HK-2 (cell line): Measurements from ENCODE around the gene FGD5.
A peak's percentile ranks its signal among the peaks of the same experiment; 100 is the strongest.

ENCODE experiments used
- DNase-seq: peaks from one replicate; pipeline ENCODE4 v3.0.0-alpha.2; 2018; ENCODE audit not compliant: unreplicated experiment

The FGD5 gene

DNA sequence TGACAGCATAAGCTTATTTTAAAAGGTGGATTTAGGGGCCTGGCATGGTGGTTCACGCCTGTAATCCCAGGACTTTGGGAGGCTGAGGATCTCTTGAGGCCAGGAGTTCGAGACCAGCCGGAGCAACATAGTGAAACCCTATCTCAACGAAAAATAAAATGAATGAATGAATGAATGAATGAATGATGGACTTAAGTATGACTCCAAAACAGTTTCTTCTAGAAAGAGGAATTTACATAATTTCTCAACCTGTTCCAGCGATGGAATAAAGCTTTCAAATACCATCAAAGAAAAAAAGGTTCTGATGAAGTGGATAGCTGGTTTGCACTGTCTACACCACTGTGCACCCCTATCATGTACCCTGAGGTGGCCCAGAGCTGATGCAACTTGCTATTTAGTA is 108.5 kb downstream of the FGD5 start:
- DNase-seq = no peak

DNA sequence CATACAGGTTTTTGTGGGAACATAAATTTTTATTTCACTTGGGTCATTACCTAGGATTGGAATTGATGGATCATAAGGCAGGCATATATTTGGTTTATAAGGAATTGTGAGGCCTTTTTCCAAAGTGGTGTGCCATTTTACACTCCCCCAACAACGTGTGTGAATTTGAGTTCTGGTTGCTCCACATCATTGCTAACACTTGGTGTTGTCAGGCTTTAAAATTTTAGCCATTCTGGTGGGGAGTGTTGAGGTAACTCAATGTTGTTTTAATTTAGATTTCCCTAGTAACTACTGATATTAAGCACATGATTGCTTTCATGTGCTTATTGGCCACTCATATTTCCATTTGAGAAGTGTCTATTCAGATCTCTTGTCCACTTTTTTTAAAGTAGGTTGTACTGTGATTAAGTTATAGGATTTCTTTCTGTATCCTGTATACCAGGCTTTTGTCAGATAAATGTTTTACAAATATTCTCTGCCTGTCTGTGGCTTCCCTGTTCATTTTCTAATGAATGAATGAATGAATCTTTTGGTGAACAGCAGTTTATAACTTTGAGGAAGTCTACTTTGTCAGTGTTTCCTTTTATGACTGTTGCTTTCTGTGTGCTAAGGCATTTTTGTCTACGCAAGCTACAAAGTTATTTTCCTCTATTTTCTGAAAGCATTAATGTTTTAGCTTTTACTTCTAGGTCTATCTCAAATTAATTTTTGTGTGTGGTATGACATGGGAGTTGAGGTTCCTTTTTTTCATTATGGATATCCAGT is 110.7 kb downstream of the FGD5 start:
- no peak for DNase-seq

DNA sequence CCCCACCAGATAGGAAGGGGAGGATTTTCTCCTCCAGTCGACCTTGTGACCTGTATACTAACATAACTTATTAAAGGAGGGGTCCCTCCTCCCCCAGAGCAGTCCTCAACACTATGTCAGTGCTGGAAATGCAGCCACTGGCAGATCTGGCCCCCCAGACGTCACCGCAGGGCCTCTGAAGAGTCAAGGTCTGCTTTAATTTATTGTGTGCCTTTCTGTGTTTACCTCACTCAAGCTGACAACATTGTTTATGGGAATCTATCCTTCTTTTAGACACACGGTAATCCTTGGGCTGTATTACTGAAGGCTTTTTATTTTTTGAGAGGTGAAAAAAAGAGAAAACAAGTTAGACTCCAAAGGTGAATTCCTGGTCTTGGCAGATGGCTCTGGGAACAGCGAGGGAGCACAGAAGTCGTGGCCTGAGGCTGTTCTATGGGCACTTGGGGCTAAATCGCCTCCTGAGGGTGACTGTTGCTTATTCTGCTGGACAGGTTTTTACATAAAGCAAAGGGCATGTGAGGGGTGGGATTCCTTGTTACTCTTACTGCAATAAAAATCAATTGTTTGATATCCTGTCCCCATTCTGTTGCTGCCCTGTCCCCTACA is 115.2 kb downstream of the FGD5 start:
- no peak for DNase-seq

DNA sequence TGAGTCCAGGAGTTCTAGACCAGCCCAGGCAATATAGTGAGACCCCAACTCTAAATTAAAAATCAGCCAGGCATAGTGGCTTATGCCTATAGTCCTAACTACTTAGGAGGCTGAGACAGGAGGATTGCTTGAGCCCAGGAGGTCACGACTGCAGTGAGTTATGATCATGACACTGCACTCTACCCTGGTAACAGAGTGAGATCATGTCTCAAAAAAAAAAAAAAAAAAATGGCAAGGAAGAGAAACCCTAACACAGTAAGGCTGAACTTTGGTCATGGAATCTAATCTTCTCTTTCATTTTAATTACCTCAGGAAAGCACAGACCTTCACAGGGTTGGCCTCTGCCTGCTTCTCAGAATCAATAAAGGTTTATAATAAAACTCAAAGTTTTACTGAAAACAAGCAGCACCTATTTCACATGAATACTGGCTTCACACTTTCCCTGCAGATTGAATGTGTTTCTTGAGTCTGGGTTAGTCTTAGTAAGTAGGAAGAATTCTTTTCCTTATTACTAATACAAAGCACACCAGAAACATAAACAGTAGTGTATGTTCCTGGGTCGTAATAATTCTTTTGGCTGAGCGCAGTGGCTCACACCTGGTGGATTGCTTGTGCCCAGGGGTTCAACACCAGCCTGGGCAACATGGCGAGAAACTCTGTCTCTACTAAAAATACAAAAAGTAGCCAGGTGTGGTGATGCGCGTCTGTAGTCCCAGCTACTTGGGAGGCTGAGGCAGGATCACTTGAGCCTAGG is 117.0 kb downstream of the FGD5 start:
- DNase-seq = no peak

DNA sequence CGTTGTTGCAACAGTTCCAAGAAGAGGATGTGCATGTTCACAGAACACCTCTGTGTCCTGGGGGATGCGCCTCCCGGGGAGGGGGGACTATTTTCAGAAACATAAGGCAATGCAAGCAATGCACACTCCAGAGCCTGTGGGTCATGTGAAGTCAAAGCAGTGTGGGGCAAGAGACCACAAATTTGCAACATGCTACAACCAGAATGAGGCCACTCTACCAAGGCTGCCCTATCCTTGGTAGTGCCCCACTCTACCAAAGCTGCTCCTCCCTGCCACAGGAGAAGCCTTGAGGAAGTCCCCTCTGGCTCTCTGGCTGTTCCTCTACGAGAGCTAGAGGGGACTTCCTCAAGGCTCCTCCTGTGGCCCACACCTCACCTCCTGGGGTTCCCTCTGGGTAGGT is 120.2 kb downstream of the FGD5 start:
- DNase-seq = no peak

DNA sequence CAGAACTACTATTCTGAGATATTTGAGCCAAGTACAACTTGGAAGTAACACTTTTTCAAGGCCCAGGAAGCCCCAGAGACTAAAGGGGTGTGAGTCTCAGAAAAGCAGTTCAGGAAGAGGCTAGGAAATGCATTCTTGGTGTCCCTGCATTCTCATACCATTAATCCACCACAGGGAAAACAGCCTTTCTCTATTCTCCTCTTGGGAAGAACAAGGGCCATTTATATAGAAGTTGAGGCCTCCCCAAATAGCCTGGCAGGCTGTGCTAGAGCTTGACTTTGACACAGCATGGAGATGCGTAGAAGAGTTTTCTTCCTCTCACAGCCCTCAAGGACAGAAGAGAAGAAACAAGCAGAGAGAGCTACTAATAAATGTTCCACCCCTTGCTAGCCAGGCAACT is 123.1 kb downstream of the FGD5 start:
- DNase-seq = no peak

DNA sequence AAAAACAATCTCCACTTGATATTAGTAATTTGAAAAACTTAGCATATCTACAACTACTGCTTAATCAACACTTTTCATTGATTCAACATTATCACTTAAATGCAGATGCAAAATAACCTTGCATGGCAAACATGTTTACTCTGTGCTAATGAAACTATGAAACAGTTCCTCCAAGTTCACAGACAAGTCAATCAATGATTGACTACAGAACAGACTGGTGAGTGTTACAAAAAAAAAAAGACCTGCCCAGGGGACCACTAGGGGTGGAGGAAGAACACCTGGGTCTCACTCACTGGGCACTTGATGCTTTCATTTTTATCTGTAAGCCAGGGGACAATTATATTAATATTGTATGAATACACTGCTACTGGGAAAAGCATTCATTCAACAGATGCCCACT is 124.3 kb downstream of the FGD5 start:
- no peak for DNase-seq

DNA sequence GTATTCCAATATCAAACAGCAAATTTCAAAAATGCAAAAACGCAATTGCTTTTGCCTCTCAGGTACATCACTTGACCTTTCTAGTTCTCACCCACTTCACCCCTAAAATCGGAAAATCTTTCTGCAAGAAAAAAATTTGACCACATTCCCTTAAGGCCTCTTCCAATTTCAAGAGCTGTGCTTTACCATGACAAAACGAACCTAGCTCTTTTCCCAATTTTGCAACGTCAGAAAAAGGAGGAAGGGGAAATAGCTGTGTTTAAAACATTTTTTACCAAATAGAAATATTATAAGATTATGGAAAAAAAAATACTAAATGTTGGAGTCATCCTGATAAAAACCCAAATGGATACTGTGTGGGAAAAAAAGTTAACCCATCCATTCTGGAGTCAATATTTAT is 127.5 kb downstream of the FGD5 start:
- no peak for DNase-seq

DNA sequence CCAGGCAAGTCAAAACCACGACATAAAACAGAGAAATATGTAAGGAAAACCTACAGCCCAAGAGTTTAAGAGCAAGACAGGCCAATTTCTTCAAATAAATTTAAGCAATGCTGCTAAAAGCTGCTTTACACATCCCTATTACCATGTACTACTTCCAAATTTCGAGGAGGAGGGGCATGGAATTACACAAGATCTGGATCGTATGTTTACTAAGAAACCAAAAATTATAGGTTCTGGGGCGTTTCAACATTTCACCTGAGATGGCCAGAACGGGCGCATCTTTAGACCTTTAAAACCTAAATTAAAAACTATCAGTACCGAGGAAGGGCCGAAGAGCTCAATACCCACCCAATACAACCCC is 128.0 kb downstream of the FGD5 start:
- DNase-seq = no peak

DNA sequence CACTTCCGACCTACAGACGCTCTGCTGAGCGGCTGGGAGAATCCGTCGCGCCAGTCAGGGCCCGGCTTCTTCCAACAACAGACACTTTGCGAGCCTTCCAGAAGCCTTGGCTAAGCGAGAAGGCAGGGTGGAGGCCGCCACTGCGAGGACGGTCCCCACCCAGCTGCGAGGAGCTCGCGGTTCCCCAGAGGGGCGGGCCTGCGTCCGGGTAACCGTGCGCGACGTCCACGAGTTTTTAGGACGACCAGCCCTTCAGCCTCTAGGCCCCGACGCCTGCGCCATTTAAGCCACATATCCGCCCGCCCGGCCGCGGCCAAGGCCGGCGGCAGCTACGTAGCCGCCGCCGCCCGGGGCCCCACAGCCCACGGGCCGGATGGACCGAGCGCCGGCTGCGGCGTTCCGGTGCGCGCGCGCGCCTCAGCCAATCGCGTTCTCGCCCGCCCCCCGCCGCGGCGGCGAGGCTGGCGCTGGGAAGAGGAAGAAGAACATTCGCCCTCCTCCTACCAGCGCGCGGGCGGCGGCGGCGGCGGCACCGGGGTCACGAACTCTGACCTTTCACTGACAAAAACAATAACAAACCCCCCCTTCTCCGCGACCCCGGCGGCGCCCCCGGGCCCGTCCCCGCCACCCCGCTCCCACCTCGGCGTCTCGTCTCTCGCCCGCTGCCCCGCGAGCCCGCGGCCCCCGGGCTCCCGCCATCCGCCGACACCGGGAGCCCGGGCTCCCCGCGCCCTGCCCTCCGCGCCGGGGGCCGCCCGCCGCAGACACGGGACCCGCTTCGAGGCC is 128.5 kb downstream of the FGD5 start, which contains the start of gene NR2C2:
TSS of gene NR2C2 (plus strand) at position 484 of the 786 bp plus-strand sequence. CDS start 56,332 bp downstream, outside the sequence.
- peak; percentile 75 for DNase-seq

DNA sequence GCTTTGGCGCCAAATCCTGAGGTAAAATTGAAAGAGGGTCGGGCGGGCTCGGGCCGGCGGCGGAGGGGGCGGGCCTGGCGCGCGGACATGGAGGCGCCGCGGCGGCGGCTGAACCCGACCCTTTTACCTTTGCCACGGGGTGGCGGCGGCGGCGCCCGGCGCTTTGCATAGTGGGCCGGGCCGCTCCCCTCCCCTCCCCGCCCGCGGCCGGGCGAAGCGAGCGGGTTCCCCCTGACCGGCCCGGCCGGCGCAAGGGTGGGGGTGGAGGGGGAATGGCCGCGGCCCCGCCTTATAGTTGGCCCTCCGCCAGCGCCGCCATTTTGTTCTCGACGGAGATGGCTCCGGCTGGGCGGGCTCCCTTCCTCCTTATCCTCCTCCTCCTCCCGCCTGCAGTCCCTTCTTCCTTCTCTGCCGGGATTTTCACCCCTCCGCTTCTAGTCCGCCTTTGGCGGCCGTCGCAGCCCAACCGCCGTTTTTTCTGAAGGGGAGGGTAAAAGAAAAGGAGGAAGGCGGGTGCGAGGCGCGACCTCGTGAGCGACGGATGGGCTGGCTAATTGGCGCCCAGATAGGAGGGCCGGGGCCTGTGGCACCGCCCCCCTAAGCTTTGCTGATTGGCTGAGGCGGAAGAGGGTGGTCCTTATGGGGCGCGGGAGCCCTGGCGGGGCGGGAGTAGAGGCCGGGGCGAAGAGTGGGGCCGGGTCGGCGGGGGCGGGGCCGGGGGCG is 129.3 kb downstream of the FGD5 start:
- peak; percentile 93 for DNase-seq

DNA sequence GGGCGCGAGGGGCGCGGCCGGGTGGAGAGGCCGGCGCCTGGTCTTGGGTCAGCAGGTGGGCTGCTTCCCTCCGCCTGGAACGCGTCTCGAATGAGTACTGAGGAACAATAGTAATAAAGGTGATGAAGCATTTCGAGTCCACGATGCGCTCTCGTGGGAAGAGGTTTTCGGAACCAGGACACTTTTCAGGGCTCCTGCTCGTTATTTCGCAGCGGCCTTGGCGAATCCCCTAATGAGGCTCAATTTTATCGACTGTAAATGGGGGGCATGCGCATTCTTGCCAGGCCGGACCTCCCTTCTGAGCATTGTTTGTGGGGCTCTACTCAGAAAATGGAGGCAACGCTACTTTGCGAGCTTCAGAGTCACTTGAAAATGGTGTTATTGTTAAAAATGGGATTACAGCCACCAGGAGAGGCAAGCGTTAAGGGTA is 129.9 kb downstream of the FGD5 start:
- no peak for DNase-seq

DNA sequence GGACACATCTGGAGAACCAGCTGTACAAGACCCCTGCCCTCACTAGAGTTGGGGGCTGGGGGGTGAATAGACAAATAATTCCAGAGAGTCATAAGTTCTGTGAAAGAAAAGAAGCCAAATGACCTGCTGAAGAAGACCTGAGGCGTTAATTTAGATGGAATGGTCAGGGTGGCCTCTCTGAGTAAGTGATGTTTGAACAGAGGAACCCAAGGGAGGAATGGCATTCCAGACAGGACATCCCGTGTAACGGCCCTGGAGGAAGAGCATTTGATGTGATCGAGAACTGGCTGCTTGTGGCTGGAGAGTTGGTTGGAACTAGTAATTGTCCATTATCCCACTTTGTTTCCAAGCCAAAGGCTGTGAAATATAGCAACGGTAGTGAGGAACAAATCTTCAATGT is 130.4 kb downstream of the FGD5 start:
- DNase-seq = no peak

DNA sequence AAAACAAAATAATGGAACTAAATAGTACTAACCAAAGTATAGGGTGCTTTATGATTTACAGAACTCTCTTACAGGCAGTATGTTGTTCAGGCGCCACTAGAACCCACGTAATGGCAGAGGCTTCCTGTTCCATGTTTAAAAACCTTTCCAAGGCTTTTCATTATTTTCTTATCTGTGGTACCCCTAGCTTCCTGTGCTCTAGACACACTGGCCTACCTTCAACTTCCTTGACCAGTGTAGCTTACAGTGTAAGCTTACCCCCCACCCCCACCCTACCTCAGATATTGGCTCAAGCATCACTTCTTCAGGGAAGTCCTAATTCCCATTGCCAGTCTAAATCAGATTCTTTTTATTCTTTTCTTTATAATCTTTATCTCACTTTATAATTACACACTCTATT is 131.5 kb downstream of the FGD5 start:
- no peak for DNase-seq

DNA sequence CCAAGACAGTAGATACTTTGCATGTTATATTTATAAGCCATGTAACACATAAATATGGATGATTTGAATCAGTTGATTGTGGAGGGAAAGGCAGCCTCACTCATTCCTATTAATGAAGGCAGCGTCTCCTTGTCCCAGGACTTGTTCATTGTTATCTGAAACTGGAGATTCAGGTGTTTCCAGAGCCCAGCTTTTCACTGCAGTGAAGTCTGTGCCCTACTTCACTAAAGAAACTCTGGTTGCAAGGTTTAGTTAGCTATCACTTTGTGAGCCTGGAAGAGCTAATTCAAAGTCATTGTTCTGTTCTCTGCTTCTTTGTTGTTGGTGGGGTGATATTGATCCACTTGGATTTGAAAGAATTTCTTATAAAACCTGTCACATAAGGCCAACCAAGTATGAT is 138.4 kb downstream of the FGD5 start:
- no peak for DNase-seq

DNA sequence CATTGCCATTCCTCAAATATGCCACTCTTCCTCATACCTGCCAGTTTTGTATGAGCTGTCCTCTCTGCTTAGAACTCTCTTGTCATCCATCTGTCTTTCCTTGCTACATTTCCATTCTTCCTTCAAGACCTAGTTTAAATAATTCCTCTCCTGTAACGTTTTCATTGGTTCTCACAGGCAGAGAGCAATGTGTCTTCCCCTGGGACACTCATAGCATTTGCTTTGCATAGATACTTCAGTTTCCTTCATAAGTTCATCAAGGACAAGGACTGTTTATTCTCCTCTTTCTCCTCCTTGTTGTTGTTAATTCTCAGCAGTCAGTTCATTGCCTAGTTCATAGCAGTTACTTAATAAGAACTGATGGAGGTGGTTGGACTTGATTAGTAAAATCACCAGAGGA is 139.2 kb downstream of the FGD5 start:
- DNase-seq = no peak

DNA sequence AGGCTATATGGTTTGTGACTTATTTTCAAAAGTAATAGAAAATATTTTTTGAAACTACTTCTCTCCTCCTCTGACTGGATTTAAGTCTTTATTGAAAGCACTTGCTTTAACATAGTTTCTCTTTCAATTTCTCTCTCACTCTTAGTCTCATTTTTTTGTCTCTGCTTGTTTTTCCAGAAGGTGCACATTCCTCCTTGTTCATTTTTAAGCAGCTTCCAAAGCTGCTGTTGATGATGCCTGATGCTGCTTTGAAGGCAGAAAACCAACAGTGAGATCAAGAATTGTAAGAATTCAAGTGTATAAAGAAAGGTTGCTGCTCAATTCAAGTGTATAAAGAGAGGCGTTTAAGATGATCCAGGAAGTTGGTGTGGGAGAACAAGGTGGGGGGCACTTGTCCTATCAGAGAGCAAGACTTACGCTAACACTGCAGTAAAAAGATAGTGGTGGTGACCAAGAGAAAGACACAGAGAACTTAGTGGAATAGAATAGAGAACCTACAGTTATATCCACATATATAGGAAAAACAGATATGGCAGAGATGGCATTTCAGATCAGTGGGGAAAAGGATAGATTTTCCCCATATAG is 140.7 kb downstream of the FGD5 start:
- DNase-seq = no peak

DNA sequence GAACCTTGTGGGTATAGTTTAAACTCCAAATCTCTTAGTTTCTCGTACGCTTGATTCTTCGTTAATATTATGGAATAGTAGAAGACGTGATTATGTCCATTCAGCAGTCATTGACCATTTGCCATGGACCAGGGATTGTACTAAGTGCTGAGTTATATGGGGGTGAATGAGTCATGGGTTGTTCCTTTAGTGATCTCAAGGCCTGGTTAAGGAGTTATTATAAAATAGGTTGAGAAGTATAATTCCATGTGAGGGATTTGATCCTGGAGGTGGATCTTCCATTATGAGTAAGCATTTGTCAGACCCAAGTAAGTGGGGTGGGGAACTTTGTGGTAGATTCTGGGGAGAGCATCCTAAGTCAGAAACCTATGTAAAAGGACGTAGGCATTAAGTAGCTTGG is 144.0 kb downstream of the FGD5 start:
- DNase-seq = no peak

DNA sequence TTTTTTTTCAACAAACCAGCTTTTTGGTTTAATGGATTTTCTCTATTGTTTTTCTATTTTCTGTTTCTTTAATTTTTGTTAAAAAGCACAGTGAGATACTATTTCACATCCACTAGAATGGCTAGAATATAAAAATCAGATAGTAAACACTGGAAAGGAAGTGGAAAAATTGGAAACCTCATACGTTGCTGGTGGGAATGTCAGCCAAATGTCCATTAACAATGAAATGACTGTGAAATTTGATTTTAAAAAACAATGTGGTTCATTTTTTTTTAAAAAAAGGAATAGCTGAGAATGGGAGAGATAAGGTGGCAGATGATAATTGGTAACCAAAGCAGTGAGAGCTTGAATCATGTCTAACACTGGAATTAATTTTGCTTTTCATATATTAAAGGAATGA is 148.5 kb downstream of the FGD5 start:
- DNase-seq = no peak

DNA sequence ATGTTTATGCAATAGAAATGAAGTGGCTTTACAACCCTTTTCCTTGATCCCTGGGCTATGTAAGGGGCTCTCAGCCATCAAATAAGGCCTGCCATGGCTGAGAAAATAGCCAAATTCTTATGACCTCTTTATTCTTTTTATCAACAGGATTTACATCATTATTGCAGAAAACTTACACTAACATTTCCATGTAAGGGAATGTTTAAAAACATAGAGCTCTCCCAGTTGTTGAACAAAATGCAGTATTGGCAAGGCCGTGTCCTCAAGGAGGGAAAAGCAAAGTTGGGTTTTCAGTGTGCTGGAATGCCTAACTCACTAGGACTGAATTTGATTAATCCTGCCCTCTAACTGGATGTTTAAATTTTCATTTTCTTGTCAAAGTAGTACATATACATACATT is 150.9 kb downstream of the FGD5 start:
- no peak for DNase-seq

DNA sequence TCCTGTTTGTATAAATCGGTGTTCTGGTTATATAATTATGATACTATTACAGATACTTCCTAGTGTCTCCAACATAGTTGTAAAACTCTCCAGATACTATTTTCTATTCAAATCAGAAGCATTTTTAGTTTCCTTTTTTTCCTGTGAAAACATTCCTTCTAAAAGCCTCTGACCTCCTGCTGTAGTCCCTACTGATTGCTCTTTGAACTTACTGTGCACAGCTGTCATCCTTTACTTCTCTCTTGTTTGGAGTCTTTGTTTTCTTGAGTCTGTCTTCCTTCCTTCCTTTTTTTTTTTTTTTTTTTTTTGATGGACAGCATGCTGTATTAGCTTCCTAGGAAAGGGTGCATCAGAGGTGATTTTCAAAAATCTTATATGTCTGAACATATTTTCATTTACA is 157.6 kb downstream of the FGD5 start:
- no peak for DNase-seq
